Tibial nerve (tissue), 4 donors: ENCODE measurements around the gene TEP1. TPM values are rescaled to one million over a fixed set of nuclear protein-coding genes. Genes with fewer than 3 reads are reported as not detected.
"Not testable (repeated sequence)": the region's sequence is repeated elsewhere in the genome, so short reads cannot be mapped to it uniquely, and the experiment has no call there.

Experiments used
- DNase-seq, 2 donors: peaks; one replicate each; pipeline ENCODE4 v3.0.0-alpha.2; 2019; ENCODE audit warnings: low spot score in 2 of 2
- H3K27ac ChIP-seq, 4 donors: fragments of 200-600 bp; sonication (generic) in 3 of 4; one replicate each; pipeline ENCODE4 v1.5.1; 2017 to 2019; ENCODE audit warnings: mild to moderate bottlenecking in 1 of 4
- H3K27me3 ChIP-seq, 2 donors: fragments of 200-600 bp; sonication (generic) in 1 of 2; one replicate each; pipeline versions ENCODE4 v1.5.1 to v1.6.0; 2017 to 2019
- H3K36me3 ChIP-seq, 3 donors: fragments of 200-600 bp; sonication (generic); one replicate each; pipeline ENCODE4 v1.5.1; 2018 to 2019
- H3K4me1 ChIP-seq, 4 donors: fragments of 200-600 bp; sonication (generic) in 3 of 4; one replicate each; pipeline ENCODE4 v1.5.1; 2017 to 2019
- H3K4me3 ChIP-seq, 4 donors: fragments of 200-600 bp; sonication (generic) in 3 of 4; one replicate each; pipeline ENCODE4 v1.5.1; 2017 to 2019; ENCODE audit warnings: mild to moderate bottlenecking in 1 of 4, moderate library complexity in 1 of 4
- H3K9me3 ChIP-seq, 4 donors: fragments of 200-600 bp; sonication (generic) in 3 of 4; one replicate each; pipeline ENCODE4 v1.5.1; 2017 to 2019
- CTCF ChIP-seq, 5 experiments: fragments of 200-600 bp in 3 of 5; fragments of 450-650 bp in 2 of 5; sonication (generic) in 3 of 5; IDR thresholded peaks; one replicate each; pipeline ENCODE4 v1.5.1; 2016 to 2019; ENCODE audit warnings: antibody characterized with exemption in 5 of 5, mild to moderate bottlenecking in 3 of 5, moderate library complexity in 2 of 5
- EP300 ChIP-seq, 2 donors: sonication (generic); formaldehyde crosslinking; IDR thresholded peaks; one replicate each; pipeline ENCODE4 v1.6.1; 2017; ENCODE audit warnings: antibody characterized with exemption in 2 of 2, mild to moderate bottlenecking in 1 of 2
- POLR2A ChIP-seq, 2 donors: fragments of 450-650 bp; IDR thresholded peaks; one replicate each; pipeline ENCODE4 v1.6.1; 2017; ENCODE audit warnings: antibody characterized with exemption in 2 of 2, mild to moderate bottlenecking in 2 of 2, moderate library complexity in 2 of 2
- WGBS, 2 donors: methylation state at CpG; one replicate each; pipeline ENCODE4 v1.1.5; 2018; 5-methylcytosine and 5-hydroxymethylcytosine counted together
- total RNA-seq, 4 donors: library from RNA; depleted of rRNA; stranded (reverse); fragments of >200 nt; gene quantifications; one replicate each; pipeline ENCODE4 v1.1.0, GENCODE V29; 2016

TEP1 gene
- total RNA-seq, 4 donors from 2014 or later: 30.3 to 50.0 (median 36.0) TPM

- Histone ChIP-seq H3K36me3 (peaks cover 6 to 100% (median 66%) of the 10 kb centered on the region in 3 donors), H3K9me3 (no peaks in the 10 kb centered on the region), H3K27ac (no peak overlapping the region), H3K27me3 (no peaks in the 10 kb centered on the region), H3K4me3 (no peak overlapping the region), H3K4me1 (no peaks in the 10 kb centered on the region)
- no peak for DNase-seq
- TF ChIP-seq EP300 (IDR thresholded peaks at IDR 0.05) (no peak), CTCF (IDR thresholded peaks at IDR 0.05) (no peak), POLR2A (IDR thresholded peaks at IDR 0.05) (no peak)
- 82 to 96% methylated on average over 5 of the region's 5 CpGs for WGBS, 2 donors
Measured at GRCh38 chr14:20372796-20373195, 40.5 kb downstream of the TEP1 start.

- TF ChIP-seq POLR2A (IDR thresholded peaks at IDR 0.05) (no peak), CTCF (IDR thresholded peaks at IDR 0.05) (no peak), EP300 (IDR thresholded peaks at IDR 0.05) (no peak)
- no peaks in the 10 kb centered on the region for H3K27me3 ChIP-seq
- H3K9me3 ChIP-seq: no peaks in the 10 kb centered on the region
- H3K27ac ChIP-seq: no peak overlapping the region
- peaks cover 4 to 93% (median 34%) of the 10 kb centered on the region in 3 donors for H3K36me3 ChIP-seq
- H3K4me3 ChIP-seq: no peak overlapping the region
- no peak for DNase-seq
- no peaks in the 10 kb centered on the region for H3K4me1 ChIP-seq
Measured at GRCh38 chr14:20365928-20366327, 47.4 kb downstream of the TEP1 start.

- not testable (repeated sequence) for H3K4me1 ChIP-seq, H3K27me3 ChIP-seq, H3K4me3 ChIP-seq, H3K27ac ChIP-seq, DNase-seq, H3K9me3 ChIP-seq
- peaks cover 0 to 89% (median 0%) of the 10 kb centered on the region in 3 donors for H3K36me3 ChIP-seq
- WGBS, 2 donors: 80 to 81% methylated on average over 3 of the region's 3 CpGs
Measured at GRCh38 chr14:20358474-20358873, 54.8 kb downstream of the TEP1 start.

- no peaks in the 10 kb centered on the region for H3K4me1 ChIP-seq
- peaks cover 0 to 92% (median 0%) of the 10 kb centered on the region in 3 donors for H3K36me3 ChIP-seq
- WGBS, 2 donors: 88 to 93% methylated on average over 3 of the region's 3 CpGs
- H3K9me3 ChIP-seq: no peaks in the 10 kb centered on the region
- TF ChIP-seq POLR2A (IDR thresholded peaks at IDR 0.05): no peak
- no peak for TF ChIP-seq EP300 (IDR thresholded peaks at IDR 0.05)
- TF ChIP-seq CTCF (IDR thresholded peaks at IDR 0.05): no peak
- no peaks in the 10 kb centered on the region for H3K27me3 ChIP-seq
- no peak for DNase-seq
- no peak overlapping the region for H3K4me3 ChIP-seq
- no peak overlapping the region for H3K27ac ChIP-seq
Measured at GRCh38 chr14:20356422-20356821, 56.9 kb downstream of the TEP1 start.

GRCh38 chr14:20350860-20351259 is 62.4 kb downstream of the TEP1 start:
- no peak overlapping the region for H3K4me3 ChIP-seq
- no peak for DNase-seq
- H3K27ac ChIP-seq: no peak overlapping the region
- H3K36me3 ChIP-seq: peaks cover 0 to 99% (median 0%) of the 10 kb centered on the region in 3 donors
- H3K4me1 ChIP-seq: no peaks in the 10 kb centered on the region
- no peaks in the 10 kb centered on the region for H3K27me3 ChIP-seq
- no peaks in the 10 kb centered on the region for H3K9me3 ChIP-seq
- no peak for TF ChIP-seq POLR2A (IDR thresholded peaks at IDR 0.05)
- TF ChIP-seq EP300 (IDR thresholded peaks at IDR 0.05): no peak

- H3K4me1 ChIP-seq: no peaks in the 10 kb centered on the region
- H3K36me3 ChIP-seq: peaks cover 0 to 99% (median 0%) of the 10 kb centered on the region in 3 donors
- H3K27me3 ChIP-seq: no peaks in the 10 kb centered on the region
- DNase-seq: no peak
- TF ChIP-seq EP300 (IDR thresholded peaks at IDR 0.05): no peak
- TF ChIP-seq POLR2A (IDR thresholded peaks at IDR 0.05): no peak
- no peak for TF ChIP-seq CTCF (IDR thresholded peaks at IDR 0.05)
- H3K27ac ChIP-seq: no peak overlapping the region
- H3K4me3 ChIP-seq: no peak overlapping the region
- 93 to 94% methylated on average over 2 of the region's 2 CpGs for WGBS, 2 donors
- H3K9me3 ChIP-seq: no peaks in the 10 kb centered on the region
Measured at GRCh38 chr14:20350282-20350681, 63.0 kb downstream of the TEP1 start.
